GM23338 (cell line): ENCODE data around the gene DCTPP1. TPM values are rescaled to one million over a fixed set of nuclear protein-coding genes. Genes with fewer than 3 reads are reported as not detected.

Experiments
- ATAC-seq: fragments of 200-7000 bp; cut with Tn5 transposase; 3 replicates; pipeline ENCODE4 v1.9.1; 2020
- DNase-seq: peaks from one replicate; pipeline ENCODE4 v3.0.0-alpha.2; 2015; ENCODE audit warnings: low spot score
- H2AFZ ChIP-seq: fragments of 200-600 bp; sonication (generic); 2 replicates; pipeline ENCODE4 v1.8.0; 2016; ENCODE audit warnings: antibody characterized with exemption, mild to moderate bottlenecking, moderate library complexity
- H3F3A ChIP-seq: fragments of 200-600 bp; sonication (generic); replicated peaks from 2 replicates; pipeline ENCODE4 v1.8.0; 2017; ENCODE audit warnings: antibody characterized with exemption, mixed run types, low read depth
- H3K27ac ChIP-seq: fragments of 200-600 bp; sonication (generic); 2 replicates; pipeline ENCODE4 v1.6.1; 2016; ENCODE audit warnings: low read depth
- H3K27me3 ChIP-seq: fragments of 200-600 bp; sonication (generic); 2 replicates; pipeline ENCODE4 v1.8.0; 2016; ENCODE audit warnings: mild to moderate bottlenecking, mixed run types, moderate library complexity; ENCODE audit not compliant: insufficient read depth
- H3K36me3 ChIP-seq: fragments of 200-600 bp; sonication (generic); 2 replicates; pipeline ENCODE4 v1.8.0; 2016; ENCODE audit warnings: mild to moderate bottlenecking; ENCODE audit not compliant: insufficient read depth
- H3K4me1 ChIP-seq: fragments of 200-600 bp; sonication (generic); 2 replicates; pipeline ENCODE4 v1.8.0; 2016; ENCODE audit warnings: mild to moderate bottlenecking, moderate library complexity; ENCODE audit not compliant: insufficient read depth
- H3K4me2 ChIP-seq: fragments of 200-600 bp; sonication (generic); 2 replicates; pipeline ENCODE4 v1.7.1; 2017; ENCODE audit warnings: mixed run types
- H3K4me3 ChIP-seq: fragments of 200-600 bp; sonication (generic); 2 replicates; pipeline ENCODE4 v1.6.1; 2016; ENCODE audit warnings: mixed run types
- H3K79me2 ChIP-seq: fragments of 200-600 bp; sonication (generic); replicated peaks from 2 replicates; pipeline ENCODE4 v1.8.0; 2017; ENCODE audit warnings: mild to moderate bottlenecking; ENCODE audit not compliant: insufficient read depth
- H3K9me2 ChIP-seq: fragments of 200-600 bp; sonication (generic); 2 replicates; pipeline ENCODE4 v1.8.0; 2017; ENCODE audit not compliant: insufficient read depth
- H4K20me1 ChIP-seq: fragments of 200-600 bp; sonication (generic); replicated peaks from 2 replicates; pipeline ENCODE4 v1.8.0; 2017; ENCODE audit warnings: mild to moderate bottlenecking; ENCODE audit not compliant: insufficient read depth
- H3K27ac Mint-ChIP-seq: 2 replicates; pipeline ENCODE4 v1.8.0; 2020; ENCODE audit warnings: inconsistent platforms, mild to moderate bottlenecking, moderate library complexity, mixed read lengths
- H3K27me3 Mint-ChIP-seq: 3 replicates; pipeline ENCODE4 v1.8.0; 2022; ENCODE audit warnings: low read depth, mild to moderate bottlenecking, moderate library complexity, mixed read lengths, inconsistent platforms; ENCODE audit not compliant: insufficient read depth, poor library complexity
- H3K36me3 Mint-ChIP-seq: 3 replicates; pipeline ENCODE4 v1.8.0; 2021; ENCODE audit warnings: low read depth, mild to moderate bottlenecking, inconsistent platforms, moderate library complexity, mixed read lengths
- H3K4me1 Mint-ChIP-seq: 3 replicates; pipeline ENCODE4 v1.8.0; 2020; ENCODE audit warnings: mild to moderate bottlenecking, inconsistent platforms, mixed read lengths
- H3K4me3 Mint-ChIP-seq: 3 replicates; pipeline ENCODE4 v1.8.0; 2021; ENCODE audit warnings: moderate library complexity, mild to moderate bottlenecking, inconsistent platforms, mixed read lengths
- H3K9me3 Mint-ChIP-seq: 3 replicates; pipeline ENCODE4 v1.8.0; 2020; ENCODE audit warnings: moderate library complexity, mild to moderate bottlenecking, inconsistent platforms, mixed read lengths
- CREB1 ChIP-seq: fragments of 250-450 bp; sonication (Bioruptor Pico); IDR thresholded peaks from 2 replicates; pipeline ENCODE4 v1.5.0; 2020; ENCODE audit warnings: low read depth, mild to moderate bottlenecking, moderate library complexity
- CTCF ChIP-seq, 2 experiments: fragments of 200-600 bp in 1 of 2; sonication (generic) in 1 of 2; conservative IDR thresholded peaks; 2 replicates each; pipeline versions ENCODE4 v1.5.1 to v1.6.1; 2016 to 2017; ENCODE audit warnings: antibody characterized with exemption in 2 of 2, low read depth in 2 of 2, mild to moderate bottlenecking in 2 of 2, moderate library complexity in 1 of 2
- ETS1 ChIP-seq: IDR thresholded peaks from 2 replicates; pipeline ENCODE4 v1.6.1; 2016; ENCODE audit warnings: antibody characterized with exemption
- EZH2 ChIP-seq: fragments of 200-600 bp; sonication (generic); IDR thresholded peaks from one replicate; pipeline ENCODE4 v1.8.0; 2017; ENCODE audit warnings: antibody characterized with exemption, mild to moderate bottlenecking, low read depth; ENCODE audit not compliant: unreplicated experiment
- EZH2phosphoT487 ChIP-seq: fragments of 200-600 bp; sonication (generic); IDR thresholded peaks from one replicate; pipeline ENCODE4 v1.8.1; 2018; ENCODE audit warnings: antibody characterized with exemption; ENCODE audit not compliant: unreplicated experiment
- JUNB ChIP-seq: IDR thresholded peaks from one replicate; pipeline ENCODE4 v1.6.1; 2016; ENCODE audit warnings: antibody characterized with exemption; ENCODE audit not compliant: unreplicated experiment
- NANOG ChIP-seq: IDR thresholded peaks from 2 replicates; pipeline ENCODE4 v1.6.1; 2016; ENCODE audit warnings: antibody characterized with exemption, borderline replicate concordance
- POLR2AphosphoS5 ChIP-seq: IDR thresholded peaks from 2 replicates; pipeline ENCODE4 v1.6.1; 2016; ENCODE audit warnings: antibody characterized with exemption, low read depth
- REST ChIP-seq: IDR thresholded peaks from one replicate; pipeline ENCODE4 v1.6.1; 2018; ENCODE audit warnings: antibody characterized with exemption; ENCODE audit not compliant: unreplicated experiment
- STAT1 ChIP-seq: IDR thresholded peaks from one replicate; pipeline ENCODE4 v1.6.1; 2016; ENCODE audit warnings: antibody characterized with exemption; ENCODE audit not compliant: unreplicated experiment
- ZNF114 ChIP-seq: fragments of 250-450 bp; sonication (Bioruptor Pico); IDR thresholded peaks from 2 replicates; pipeline ENCODE4 v1.5.0; 2020; ENCODE audit warnings: mild to moderate bottlenecking, moderate library complexity
- ZNF331 ChIP-seq: fragments of 250-450 bp; sonication (Bioruptor Pico); IDR thresholded peaks from 2 replicates; pipeline ENCODE4 v1.5.0; 2020; ENCODE audit warnings: low read depth, mild to moderate bottlenecking, moderate library complexity
- ZNF462 ChIP-seq: fragments of 250-450 bp; sonication (Bioruptor Pico); IDR thresholded peaks from 2 replicates; pipeline ENCODE4 v1.5.0; 2020; ENCODE audit warnings: mild to moderate bottlenecking, moderate library complexity
- polyA plus RNA-seq: library from polyadenylated mRNA; unstranded; fragments of >200 nt; fragmentation: Nextera tagmentation; extraction: Ambion mirVana; gene quantifications from 2 replicates; pipeline ENCODE4 v1.2.1, GENCODE V29; 2016
- total RNA-seq: library from RNA; depleted of rRNA; stranded (reverse); fragments of >200 nt; shearing (Covaris generic); gene quantifications from 2 replicates; pipeline ENCODE4 v1.2.3, GENCODE V29; 2014

Gene DCTPP1
- total and polyA plus RNA-seq, 2 experiments from 2014 or later = 54.1 to 58.3 TPM

- H3F3A ChIP-seq = peaks cover 3% of the 10 kb centered on the region; the same call in 1 of the 2 replicates
- H3K9me3 Mint-ChIP-seq = peaks cover 16% of the 10 kb centered on the region; the same call in 2 of the 3 replicates
- no peaks in the 10 kb centered on the region for H3K36me3 ChIP-seq
- H3K4me2 ChIP-seq = no peak overlapping the region
- peaks cover 15% of the 10 kb centered on the region for H3K27me3 Mint-ChIP-seq
- ATAC-seq (no peak), DNase-seq (no peak)
- H3K27ac ChIP-seq = no peak overlapping the region
- H3K4me1 Mint-ChIP-seq = peaks cover 18% of the 10 kb centered on the region
- no peak overlapping the region for H2AFZ ChIP-seq
- no peak overlapping the region for H3K4me3 Mint-ChIP-seq
- peaks cover 5% of the 10 kb centered on the region for H4K20me1 ChIP-seq
- no peak overlapping the region for H3K4me3 ChIP-seq
- H3K4me1 ChIP-seq = peaks cover 6% of the 10 kb centered on the region; the same call in 1 of the 2 replicates
- no peak overlapping the region for H3K27ac Mint-ChIP-seq
- H3K79me2 ChIP-seq = peaks cover 10% of the 10 kb centered on the region
- H3K9me2 ChIP-seq = peaks cover 7% of the 10 kb centered on the region
- peaks cover 14% of the 10 kb centered on the region for H3K36me3 Mint-ChIP-seq
- no peaks in the 10 kb centered on the region for H3K27me3 ChIP-seq
- TF ChIP-seq CTCF (conservative IDR thresholded peaks at IDR 0.05; ENCODE audit: low read depth in 2 of 2) (no peak), ETS1 (no peak), NANOG (no peak), EZH2phosphoT487 (no peak), ZNF114 (CRISPR knock-in tag) (no peak), CREB1 (CRISPR knock-in tag) (no peak), POLR2AphosphoS5 (no peak), STAT1 (no peak), ZNF331 (CRISPR knock-in tag) (no peak), ZNF462 (CRISPR knock-in tag) (no peak), EZH2 (no peak), JUNB (no peak), REST (no peak)
These were observed 19.2 kb upstream of the DCTPP1 start for GRCh38 chr16:30449116-30449435.
